PC-3 (cell line): Measurements from ENCODE around the gene MRPS22.

Experiments
- CTCF ChIP-seq: fragments of 300-600 bp; sonication (generic); conservative IDR thresholded peaks from 2 replicates; pipeline ENCODE4 v1.5.1; 2017; ENCODE audit warnings: antibody characterized with exemption, low read depth, mild to moderate bottlenecking, low read length
- EZH2 ChIP-seq: fragments of 300-600 bp; sonication (generic); IDR thresholded peaks from one replicate; pipeline ENCODE4 v1.6.1; 2017; ENCODE audit warnings: antibody characterized with exemption, mild to moderate bottlenecking, low read length; ENCODE audit not compliant: unreplicated experiment

GRCh38 chr3:139312959-139313358, 30.9 kb upstream of the MRPS22 start:
- TF ChIP-seq CTCF (no peak), EZH2 (no peak)
